HTERT RPE-1 (cell line): ENCODE data around the gene GAD2.
"Not testable (repeated sequence)": the region's sequence is repeated elsewhere in the genome, so short reads cannot be mapped to it uniquely, and the experiment has no call there.

Experiments used
- in situ Hi-C: fragments of 300-500 bp; cut with MboI; formaldehyde crosslinking; loops from 4 replicates; pipeline ENCODE4 v1.14.3; 2020; ENCODE audit warnings: low sequenced_read_pairs

GAD2 gene

GRCh38 chr10:26311383-26311940, 94.9 kb downstream of the GAD2 start:
- in situ Hi-C loops, result no loop called here

GRCh38 chr10:26314265-26315013, 97.9 kb downstream of the GAD2 start:
- in situ Hi-C loops, result no loop called here

GRCh38 chr10:26318672-26319071, 102.1 kb downstream of the GAD2 start:
- in situ Hi-C loops, result no loop called here

GRCh38 chr10:26323219-26323618, 106.6 kb downstream of the GAD2 start:
- in situ Hi-C loops, result no loop called here

- in situ Hi-C loops, result no loop called here
These were observed 110.3 kb downstream of the GAD2 start for GRCh38 chr10:26326851-26327250.

GRCh38 chr10:26327811-26328210, 111.2 kb downstream of the GAD2 start:
- in situ Hi-C loops, result no loop called here

GRCh38 chr10:26331371-26331770, 114.8 kb downstream of the GAD2 start:
- in situ Hi-C loops, result no loop called here

GRCh38 chr10:26334232-26334931, 117.8 kb downstream of the GAD2 start:
- in situ Hi-C loops, result no loop called here

- in situ Hi-C loops, result no loop called here
These were observed 118.5 kb downstream of the GAD2 start for GRCh38 chr10:26334932-26335573.

- in situ Hi-C loops, result no loop called here
These were observed 119.1 kb downstream of the GAD2 start for GRCh38 chr10:26335574-26336093.

GRCh38 chr10:26336979-26337378, 120.4 kb downstream of the GAD2 start:
- in situ Hi-C loops, result no loop called here

- in situ Hi-C loops, result no loop called here
These were observed 125.1 kb downstream of the GAD2 start for GRCh38 chr10:26341701-26342100.

- in situ Hi-C loops, result not testable (repeated sequence)
These were observed 132.3 kb downstream of the GAD2 start for GRCh38 chr10:26348821-26349417.
